Stimulated activated CD8-positive, alpha-beta memory T cell treated with anti-CD3 and anti-CD28 coated beads, Interleukin-7, amount 100 ng/mL, for 1 hour (primary cell): ENCODE measurements around the gene TEX48.

Experiments used
- DNase-seq, 2 donors: peaks; one replicate each; pipeline ENCODE4 v3.0.0-alpha.2; 2020; ENCODE audit warnings: low read depth in 2 of 2

The TEX48 gene

GRCh38 chr9:114621561-114621960 is 60.4 kb downstream of the TEX48 start:
- no peak for DNase-seq

DNA sequence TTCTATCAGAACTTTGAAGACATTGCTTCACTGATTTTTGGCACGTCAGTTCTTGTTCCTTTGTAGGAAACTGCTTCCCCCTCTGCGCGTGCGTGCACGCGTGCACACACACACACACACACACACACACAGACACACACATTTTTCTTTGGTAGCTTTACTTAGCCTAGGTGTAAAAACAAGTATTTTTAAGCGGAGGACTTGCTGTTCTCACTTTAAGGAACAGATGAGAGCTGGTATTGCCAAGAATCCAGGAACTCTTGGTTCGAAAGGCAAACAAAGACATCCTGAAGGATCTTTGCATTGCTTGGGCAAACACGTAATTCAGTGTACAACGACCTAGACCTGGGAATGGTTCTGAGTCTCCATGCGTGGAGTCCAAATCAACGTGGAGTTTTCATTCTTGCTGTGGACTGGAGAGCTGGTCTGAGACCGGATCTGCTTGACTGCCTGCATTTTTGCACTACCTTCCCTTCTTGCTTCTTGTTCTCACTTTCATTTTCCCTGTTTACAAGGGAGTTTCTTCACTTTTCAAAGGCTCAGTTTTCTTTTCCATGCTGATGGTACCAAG is 62.7 kb downstream of the TEX48 start:
- no peak for DNase-seq

DNA sequence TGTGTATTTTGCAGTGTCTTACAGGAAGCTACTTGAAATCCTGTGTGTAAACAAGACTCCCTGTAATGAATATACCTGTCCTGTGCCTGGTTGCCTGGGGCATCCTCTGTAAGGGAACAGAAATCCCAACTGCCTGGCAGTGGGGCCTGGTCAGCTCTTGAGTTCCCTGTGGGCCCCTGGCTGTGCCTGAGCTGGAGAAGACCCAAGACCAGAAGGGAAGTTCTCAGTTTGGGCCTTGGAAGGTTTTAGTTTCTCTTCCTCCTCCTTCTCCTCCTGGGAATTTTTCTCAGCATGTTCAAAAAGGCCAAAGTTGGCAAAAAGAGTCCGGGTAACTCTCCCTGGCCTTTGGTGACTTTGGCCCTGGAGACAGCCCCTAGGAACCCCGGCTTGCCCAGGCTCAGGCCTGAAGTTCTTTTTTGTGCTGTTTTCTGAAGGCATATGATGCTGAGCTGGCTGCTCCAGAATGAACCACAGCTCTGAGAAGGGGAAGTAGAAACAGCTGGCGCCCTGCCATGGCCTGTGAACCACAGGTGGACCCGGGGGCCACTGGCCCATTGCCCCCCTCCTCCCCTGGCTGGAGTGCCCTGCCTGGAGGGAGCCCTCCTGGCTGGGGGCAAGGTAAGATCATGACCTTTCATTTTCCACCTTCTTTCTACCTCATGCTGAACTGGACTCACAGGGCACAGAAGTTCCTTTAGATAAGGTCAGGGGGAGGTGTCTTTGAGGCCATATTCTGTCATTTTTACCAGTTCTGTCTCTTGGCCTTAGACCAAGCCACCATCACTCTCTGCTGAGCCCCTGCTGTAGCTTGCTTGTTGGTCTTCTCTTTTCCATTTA is 65.1 kb downstream of the TEX48 start:
- no peak for DNase-seq
